H1 (cell line): ENCODE measurements around the gene GPHA2. TPM values are rescaled to one million over a fixed set of nuclear protein-coding genes. Genes with fewer than 3 reads are reported as not detected.

Source experiments
- EGR1 ChIP-seq: IDR thresholded peaks from 2 replicates; pipeline ENCODE4 v1.6.1; 2011; ENCODE audit warnings: low read depth, low read length, borderline replicate concordance
- RXRA ChIP-seq: IDR thresholded peaks from 2 replicates; pipeline ENCODE4 v1.6.1; 2011; ENCODE audit warnings: low read depth, mild to moderate bottlenecking, low read length, moderate library complexity; ENCODE audit not compliant: insufficient read depth
- SAP30 ChIP-seq: fragments of 300-600 bp; sonication (generic); IDR thresholded peaks from 2 replicates; pipeline ENCODE4 v1.7.1; 2012; ENCODE audit warnings: low read length, moderate library complexity, mild to moderate bottlenecking, inconsistent platforms; ENCODE audit not compliant: insufficient read depth, insufficient replicate concordance
- ZNF274 ChIP-seq: IDR thresholded peaks from 2 replicates; pipeline ENCODE4 v1.7.0; 2012; ENCODE audit warnings: low read length, borderline replicate concordance; ENCODE audit errors: extremely low read depth
- polyA plus RNA-seq, 7 experiments: library from polyadenylated mRNA; depleted of rRNA in 3 of 7; stranded (reverse) in 5 of 7; unstranded in 2 of 7; fragments of >200 nt in 5 of 7; fragments of 200-250 nt in 2 of 7; gene quantifications; 1 replicate in 5 of 7; 2 replicates in 1 of 7; 4 replicates in 1 of 7; pipeline versions ENCODE4 v1.2.1 to v1.2.3, GENCODE V29; 2011 to 2013; ENCODE audit warnings: missing spikeins in 2 of 7, mixed read lengths in 2 of 7
- total RNA-seq: library from RNA; stranded (reverse); fragmentation: NEBNext Ultra II Directional; extraction: Animal tissue kit (Norgen Biotek cat#: 25700); gene quantifications from 2 replicates; pipeline ENCODE4 v1.2.1, GENCODE V29; 2021

The GPHA2 gene
- total and polyA plus RNA-seq, 2 of the 8 experiments (the other 6 are each of a cell fraction or from before 2014, with no cell fraction given) = 0.97 to 4.4 TPM

- TF ChIP-seq EGR1 (no peak), RXRA (no peak), SAP30 (no peak), ZNF274 (no peak)
These were observed 41.0 kb upstream of the GPHA2 start (continued) for GRCh38 chr11:64976651-64977050.
